AG20443 (cell line): ENCODE results near the gene PTPRE.
A peak's percentile ranks its signal among the peaks of the same experiment; 100 is the strongest.

Source experiments
- DNase-seq: peaks from one replicate; pipeline ENCODE4 v3.0.0; 2012; ENCODE audit warnings: low spot score, mixed read lengths

PTPRE gene

GRCh38 chr10:128125944-128126764 is 219.3 kb downstream of the PTPRE start, which contains the start of gene MKI67:
MKI67 (minus strand) TSS chr10:128126423; CDS start chr10:128125667, 756 bp downstream.
- DNase-seq: peak; percentile 97

- no peak for DNase-seq
Measured at GRCh38 chr10:128128582-128128981, 221.7 kb downstream of the PTPRE start.

- peak; percentile 50 for DNase-seq
Measured at GRCh38 chr10:128130051-128130450, 223.1 kb downstream of the PTPRE start.
